DND-41 (cell line): ENCODE measurements around the gene PGAP2.
A peak's percentile ranks its signal among the peaks of the same experiment; 100 is the strongest.

Experiments used
- ATAC-seq: fragments of 200-7000 bp; cut with Tn5 transposase; 3 replicates; pipeline ENCODE4 v1.9.1; 2021; ENCODE audit warnings: low read depth; ENCODE audit not compliant: insufficient read depth
- DNase-seq: peaks from one replicate; pipeline ENCODE4 v3.0.0-alpha.2; 2020
- H2AFZ ChIP-seq: 2 replicates; pipeline ENCODE4 v1.6.0; 2012; ENCODE audit warnings: low read depth, low read length
- H3K27ac ChIP-seq: 2 replicates; pipeline ENCODE4 v1.5.1; 2012; ENCODE audit warnings: low read length, inconsistent platforms
- H3K27me3 ChIP-seq: fragments of 200-600 bp; sonication (generic); 2 replicates; pipeline ENCODE4 v1.6.0; 2012; ENCODE audit warnings: low read length, mild to moderate bottlenecking, inconsistent platforms; ENCODE audit not compliant: insufficient read depth, poor library complexity
- H3K36me3 ChIP-seq: 2 replicates; pipeline ENCODE4 v1.5.1; 2012; ENCODE audit warnings: low read length, inconsistent platforms; ENCODE audit not compliant: insufficient read depth
- H3K4me1 ChIP-seq: 2 replicates; pipeline ENCODE4 v1.5.1; 2012; ENCODE audit warnings: mild to moderate bottlenecking, low read length; ENCODE audit not compliant: insufficient read depth
- H3K4me2 ChIP-seq: 2 replicates; pipeline ENCODE4 v1.6.0; 2012; ENCODE audit warnings: mild to moderate bottlenecking, moderate library complexity, low read length, inconsistent platforms; ENCODE audit not compliant: insufficient read depth
- H3K4me3 ChIP-seq, 2 experiments: fragments of 200-600 bp in 1 of 2; shearing (Covaris generic) in 1 of 2; 2 replicates each; pipeline ENCODE4 v1.5.1; 2012 to 2016; ENCODE audit warnings: inconsistent platforms in 2 of 2, low read length in 2 of 2, mild to moderate bottlenecking in 2 of 2, low read depth in 1 of 2, moderate library complexity in 1 of 2
- H3K79me2 ChIP-seq: 2 replicates; pipeline ENCODE4 v1.6.0; 2012; ENCODE audit warnings: low read length, inconsistent platforms; ENCODE audit not compliant: insufficient read depth
- H3K9ac ChIP-seq: 2 replicates; pipeline ENCODE4 v1.6.0; 2012; ENCODE audit warnings: low read depth, mild to moderate bottlenecking, inconsistent platforms, low read length, moderate library complexity
- H3K9me3 ChIP-seq: 2 replicates; pipeline ENCODE4 v1.5.1; 2012; ENCODE audit warnings: low read length, moderate library complexity, mild to moderate bottlenecking, inconsistent platforms; ENCODE audit not compliant: insufficient read depth, severe bottlenecking
- H4K20me1 ChIP-seq: 2 replicates; pipeline ENCODE4 v1.6.0; 2012; ENCODE audit warnings: low read length; ENCODE audit not compliant: insufficient read depth
- CTCF ChIP-seq: IDR thresholded peaks from 2 replicates; pipeline ENCODE4 v1.5.1; 2012; ENCODE audit warnings: borderline replicate concordance, low read length, moderate library complexity, mild to moderate bottlenecking; ENCODE audit not compliant: poor library complexity, severe bottlenecking; ENCODE audit errors: extremely low read depth
- EZH2 ChIP-seq: IDR thresholded peaks from 3 replicates; pipeline ENCODE4 v1.6.1; 2012; ENCODE audit warnings: borderline replicate concordance, low read depth, mild to moderate bottlenecking, moderate library complexity, low read length, inconsistent platforms; ENCODE audit not compliant: severe bottlenecking

PGAP2 gene

GRCh38 chr11:3838504-3838903 lies 30.1 kb downstream of the PGAP2 start:
- ATAC-seq (no peak), DNase-seq (no peak)
- peaks cover 84% of the 10 kb centered on the region for H3K79me2 ChIP-seq
- peak overlapping the region; percentile 78 for H3K4me2 ChIP-seq
- peak overlapping the region; percentile 93 for H3K27ac ChIP-seq
- TF ChIP-seq EZH2 (no peak), CTCF (no peak)
- no peak overlapping the region for H2AFZ ChIP-seq
- H3K4me1 ChIP-seq, result peaks cover 63% of the 10 kb centered on the region
- peak overlapping the region; percentile 1 to 74; a peak in 3 of 4 replicates for H3K4me3 ChIP-seq
- peak overlapping the region; percentile 76 for H3K9ac ChIP-seq
- H3K27me3 ChIP-seq, result no peaks in the 10 kb centered on the region
- peaks cover 31% of the 10 kb centered on the region for H3K36me3 ChIP-seq
- no peaks in the 10 kb centered on the region for H3K9me3 ChIP-seq
- peaks cover 58% of the 10 kb centered on the region for H4K20me1 ChIP-seq

DNA sequence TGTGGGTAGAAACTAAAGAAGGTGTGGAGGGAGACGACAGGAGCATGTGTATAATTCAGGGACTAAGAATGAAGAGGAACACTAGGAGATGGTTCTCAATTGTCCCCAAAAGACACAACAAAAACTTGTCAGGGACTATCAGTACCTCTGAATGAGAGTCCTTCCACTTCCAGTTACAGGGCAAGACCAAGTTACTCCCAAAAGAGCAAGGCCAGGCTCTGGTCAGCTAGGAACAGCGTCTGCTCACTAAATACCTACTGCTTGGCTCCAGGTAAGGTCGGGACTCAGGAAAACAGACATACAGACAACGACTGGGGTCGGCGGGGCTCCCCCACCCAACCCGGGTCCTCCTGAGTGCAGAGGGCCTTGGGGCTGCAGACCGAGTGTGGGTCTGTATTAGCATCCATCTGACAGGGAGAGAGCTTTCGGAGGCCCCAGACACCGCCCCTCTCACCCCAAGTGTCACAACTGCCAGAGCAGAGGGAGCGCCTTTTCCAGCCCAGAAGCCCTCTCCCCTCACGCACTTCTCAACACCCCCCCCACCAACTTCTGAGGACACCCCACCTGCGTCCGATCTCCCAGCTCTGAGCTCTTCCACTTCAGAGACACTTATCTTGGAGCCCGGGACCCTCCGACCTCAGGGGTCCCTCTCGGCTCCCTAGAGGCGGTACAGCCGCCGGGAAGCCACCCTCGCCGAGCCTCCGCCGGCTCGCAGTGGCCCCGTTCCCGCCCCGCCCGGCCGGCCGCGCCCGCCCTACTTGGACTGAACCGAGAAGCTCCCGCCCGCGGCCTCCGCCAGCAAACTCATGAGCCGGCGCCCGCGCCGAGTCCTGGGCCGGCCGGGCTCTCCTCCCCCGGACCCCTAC lies 31.9 kb downstream of the PGAP2 start:
- no peaks in the 10 kb centered on the region for H3K27me3 ChIP-seq
- H2AFZ ChIP-seq, result peak overlapping the region; percentile 41; the same call in 1 of the 2 replicates
- H3K9me3 ChIP-seq, result no peaks in the 10 kb centered on the region
- H3K79me2 ChIP-seq, result peaks cover 67% of the 10 kb centered on the region
- H3K4me2 ChIP-seq, result peak overlapping the region; percentile 78
- TF ChIP-seq EZH2 (no peak), CTCF (no peak)
- peak overlapping the region; percentile 93 for H3K27ac ChIP-seq
- DNase-seq (peak; percentile 52), ATAC-seq (peak; percentile 10)
- H3K4me3 ChIP-seq, result peak overlapping the region; percentile 74 to 81; a peak in 3 of 4 replicates
- peaks cover 51% of the 10 kb centered on the region for H3K4me1 ChIP-seq
- peak overlapping the region; percentile 76 for H3K9ac ChIP-seq
- H3K36me3 ChIP-seq, result peaks cover 14% of the 10 kb centered on the region
- H4K20me1 ChIP-seq, result peaks cover 42% of the 10 kb centered on the region

GRCh38 chr11:3840870-3841425 lies 32.6 kb downstream of the PGAP2 start, which contains the start of gene RHOG:
Gene RHOG (minus strand): TSS chr11:3840959. CDS start chr11:3828138, 12,821 bp downstream.
- DNase-seq (no peak), ATAC-seq (peak; percentile 60)
- Histone ChIP-seq H2AFZ (peak within 1 kb of the TSS; percentile 74), H3K36me3 (peaks cover 8% of the 10 kb centered on the region; the same call in 1 of the 2 replicates), H3K27ac (peak within 1 kb of the TSS; percentile 93), H3K79me2 (peaks cover 60% of the 10 kb centered on the region), H3K4me3 (peak within 1 kb of the TSS; percentile 74 to 81; a peak in 3 of 4 replicates), H3K27me3 (no peaks in the 10 kb centered on the region), H3K4me2 (peak within 1 kb of the TSS; percentile 78), H4K20me1 (peaks cover 36% of the 10 kb centered on the region), H3K9ac (peak within 1 kb of the TSS; percentile 76), H3K4me1 (peaks cover 50% of the 10 kb centered on the region), H3K9me3 (no peaks in the 10 kb centered on the region)
- TF ChIP-seq EZH2 (no peak), CTCF (no peak)
